GM21825 (cell line): ENCODE results near the gene BCL11B.
"Not testable (repeated sequence)": the region's sequence is repeated elsewhere in the genome, so short reads cannot be mapped to it uniquely, and the experiment has no call there.

Source experiments
- ATAC-seq: cut with Tn5 transposase; IDR thresholded peaks from one replicate; pipeline ENCODE4 v1.9.1; 2021; ENCODE audit warnings: mild to moderate bottlenecking, moderate library complexity; ENCODE audit not compliant: unreplicated experiment

Gene BCL11B

GRCh38 chr14:99242238-99242637, 29.8 kb downstream of the BCL11B start:
- no peak for ATAC-seq

GRCh38 chr14:99241325-99242010, 30.5 kb downstream of the BCL11B start:
- no peak for ATAC-seq

GRCh38 chr14:99240627-99241324, 31.2 kb downstream of the BCL11B start:
- ATAC-seq, result no peak

GRCh38 chr14:99239661-99240092, 32.3 kb downstream of the BCL11B start:
- no peak for ATAC-seq

GRCh38 chr14:99238216-99238615, 33.8 kb downstream of the BCL11B start:
- no peak for ATAC-seq

GRCh38 chr14:99237288-99237687, 34.7 kb downstream of the BCL11B start:
- no peak for ATAC-seq

GRCh38 chr14:99236386-99237138, 35.4 kb downstream of the BCL11B start:
- no peak for ATAC-seq

DNA sequence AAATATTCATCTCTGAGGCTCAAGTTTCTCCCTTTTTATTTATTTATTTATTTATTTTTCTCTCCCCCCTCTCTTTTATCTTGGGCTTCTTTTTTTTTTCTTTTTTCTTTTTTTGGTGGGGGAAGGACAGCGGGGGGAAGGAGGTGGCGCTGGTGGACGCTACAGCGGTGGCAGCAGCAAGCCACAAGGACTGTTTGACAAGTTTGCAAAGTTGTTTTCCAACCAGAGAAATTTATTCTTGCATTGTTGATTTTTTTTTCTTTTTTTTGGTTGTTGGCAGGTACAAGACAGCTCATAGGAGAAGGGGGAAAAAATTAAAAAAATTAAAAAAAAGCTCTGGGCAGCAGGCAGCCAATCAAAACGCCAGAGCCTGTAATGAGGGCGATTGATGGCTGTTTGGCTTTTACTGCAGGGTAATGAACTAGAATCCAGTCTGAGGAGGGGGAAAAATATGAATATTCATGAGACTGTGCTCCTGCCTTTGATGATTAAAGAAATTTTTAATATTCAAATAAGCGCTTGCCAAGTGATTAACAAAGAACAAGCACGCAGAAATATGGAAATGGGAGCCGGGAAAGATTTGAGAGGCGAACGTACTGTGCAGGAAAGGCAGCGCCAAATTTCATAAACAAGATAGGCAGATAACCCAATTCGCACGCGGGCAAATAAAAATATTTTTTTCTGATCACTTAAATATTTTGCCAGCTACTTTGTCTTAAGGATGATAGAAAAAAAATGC, 36.2 kb downstream of the BCL11B start:
- no peak for ATAC-seq

DNA sequence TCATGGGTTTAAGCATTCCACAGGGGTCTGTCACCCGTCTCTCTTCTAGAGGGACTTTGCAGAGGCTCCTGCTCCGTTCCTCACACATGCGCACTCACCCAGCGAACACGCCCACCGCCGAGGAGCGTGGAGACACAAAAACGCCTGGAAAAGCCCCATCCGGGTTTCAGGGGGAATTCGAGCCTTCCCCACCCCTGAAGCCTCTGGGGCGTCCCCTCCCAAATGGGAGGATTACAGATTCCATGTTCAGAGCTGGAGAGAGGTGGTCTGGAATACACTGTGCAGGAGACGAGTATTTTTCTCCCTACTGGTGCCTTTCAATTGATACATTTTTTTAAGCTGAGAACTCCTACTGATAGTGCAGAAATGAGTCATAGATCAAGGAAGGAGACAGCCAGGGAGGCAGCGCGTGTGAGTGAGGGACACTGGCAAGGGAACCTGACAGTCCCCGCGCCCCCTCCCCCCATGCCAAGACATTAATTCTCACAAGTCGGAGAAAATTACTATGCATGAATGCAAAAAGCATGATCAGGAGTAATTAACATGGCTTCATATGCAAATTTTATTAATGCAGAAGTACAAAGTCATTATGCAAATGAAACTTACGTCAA, 36.9 kb downstream of the BCL11B start:
- no peak for ATAC-seq

GRCh38 chr14:99234355-99234754, 37.6 kb downstream of the BCL11B start:
- ATAC-seq, result no peak

DNA sequence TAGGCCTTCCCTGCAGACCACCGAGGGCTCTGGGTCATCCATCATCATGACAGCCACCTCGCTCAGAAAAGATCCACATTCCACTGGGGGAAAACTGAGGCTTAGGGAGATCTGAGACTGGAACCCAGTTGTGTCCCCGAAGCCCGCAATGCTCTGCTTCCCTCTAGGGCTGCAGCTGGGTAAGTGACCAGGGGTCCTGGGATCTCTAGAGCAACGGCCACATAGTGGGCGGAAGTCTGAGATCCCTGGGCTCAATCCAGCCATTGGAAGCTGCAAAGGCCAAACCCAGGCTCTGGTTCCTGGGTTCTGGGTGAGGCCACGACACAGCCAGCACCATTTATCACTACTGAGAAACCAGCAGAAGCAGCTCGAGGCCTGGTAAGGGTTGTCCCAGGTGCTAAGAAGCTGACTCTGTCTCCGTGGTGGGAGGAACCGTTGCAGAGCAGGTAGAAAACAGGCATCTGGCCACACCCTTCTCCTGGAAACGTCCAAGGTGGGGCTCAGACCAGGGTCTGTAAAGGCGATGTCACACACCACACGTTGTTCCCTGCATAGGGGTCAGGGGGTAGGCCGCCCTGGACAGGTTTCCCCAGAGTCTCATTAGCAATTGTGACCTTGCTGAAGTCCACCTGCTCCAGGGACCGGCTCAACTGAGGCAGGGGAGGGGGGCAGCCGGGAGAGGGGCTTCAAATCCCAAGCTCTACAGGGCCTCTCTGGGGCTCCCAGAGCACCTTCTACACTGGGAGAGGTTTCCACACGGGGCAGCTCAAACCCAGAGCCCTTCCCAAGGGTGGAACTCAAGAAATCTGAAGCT, 38.6 kb downstream of the BCL11B start:
- ATAC-seq, result no peak

DNA sequence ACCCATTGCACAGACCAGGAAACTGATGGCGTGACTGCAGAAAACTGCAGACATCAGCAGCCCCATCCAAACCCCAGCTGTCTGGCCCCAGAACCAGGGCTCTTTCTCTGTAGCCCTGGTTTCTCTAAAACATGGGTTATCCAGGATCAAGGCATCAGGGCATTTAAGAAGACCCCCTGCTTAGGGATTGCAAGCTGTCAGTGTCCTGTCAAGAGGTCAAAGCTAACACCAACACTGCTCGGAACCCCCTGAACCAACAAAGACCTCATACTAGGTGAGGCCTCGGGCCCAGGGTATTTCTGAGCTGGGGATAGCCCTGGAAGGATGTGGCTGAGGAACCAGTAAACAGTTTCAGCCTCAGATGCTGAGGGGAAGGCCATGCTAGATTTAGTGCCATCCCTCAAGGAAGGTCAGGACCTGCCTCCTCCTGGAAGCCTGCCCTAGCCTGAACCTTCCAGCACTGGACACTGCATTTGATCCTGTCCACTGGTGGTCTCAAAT, 39.2 kb downstream of the BCL11B start:
- no peak for ATAC-seq

DNA sequence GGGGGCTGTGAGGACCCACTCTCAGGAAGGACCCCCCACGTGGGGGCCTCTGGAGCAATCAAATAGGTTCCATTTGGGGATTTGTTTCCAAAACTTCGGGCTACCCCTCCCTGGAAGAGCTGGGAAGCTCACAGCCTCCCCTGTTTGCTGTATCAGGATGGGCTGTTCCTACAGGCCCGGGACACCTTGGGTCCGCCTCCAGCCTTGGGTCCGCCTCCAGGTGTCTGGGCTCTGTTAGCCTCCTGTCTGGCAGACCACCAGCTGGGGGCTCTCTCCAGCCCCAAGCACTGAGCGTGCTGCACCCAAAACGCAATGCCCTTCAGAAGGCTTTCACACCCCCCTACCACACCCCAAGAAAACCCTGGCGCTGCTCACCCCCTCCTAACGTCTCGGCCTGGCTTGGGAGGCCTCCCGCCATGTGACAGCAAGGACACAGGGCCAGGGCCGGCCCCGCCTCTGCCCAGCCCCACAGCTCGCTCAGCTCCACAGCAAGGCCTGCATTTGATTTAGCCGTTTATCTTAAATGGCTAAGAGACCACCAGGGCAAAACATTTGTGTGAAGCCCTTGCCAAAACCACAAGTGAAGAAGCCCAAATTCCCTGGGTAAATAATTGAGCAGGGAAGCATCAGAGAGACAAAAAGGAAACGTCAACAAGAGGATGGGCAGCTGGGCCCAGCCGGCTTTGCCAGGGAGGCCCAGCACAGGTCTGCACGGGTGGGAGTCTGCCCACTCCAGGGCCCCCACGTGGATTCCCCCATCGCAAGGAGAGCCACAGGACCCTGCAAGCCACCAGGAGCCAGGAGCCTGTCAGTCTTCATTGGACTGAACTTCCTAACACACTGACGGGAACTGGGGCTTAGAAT, 39.9 kb downstream of the BCL11B start:
- no peak for ATAC-seq

DNA sequence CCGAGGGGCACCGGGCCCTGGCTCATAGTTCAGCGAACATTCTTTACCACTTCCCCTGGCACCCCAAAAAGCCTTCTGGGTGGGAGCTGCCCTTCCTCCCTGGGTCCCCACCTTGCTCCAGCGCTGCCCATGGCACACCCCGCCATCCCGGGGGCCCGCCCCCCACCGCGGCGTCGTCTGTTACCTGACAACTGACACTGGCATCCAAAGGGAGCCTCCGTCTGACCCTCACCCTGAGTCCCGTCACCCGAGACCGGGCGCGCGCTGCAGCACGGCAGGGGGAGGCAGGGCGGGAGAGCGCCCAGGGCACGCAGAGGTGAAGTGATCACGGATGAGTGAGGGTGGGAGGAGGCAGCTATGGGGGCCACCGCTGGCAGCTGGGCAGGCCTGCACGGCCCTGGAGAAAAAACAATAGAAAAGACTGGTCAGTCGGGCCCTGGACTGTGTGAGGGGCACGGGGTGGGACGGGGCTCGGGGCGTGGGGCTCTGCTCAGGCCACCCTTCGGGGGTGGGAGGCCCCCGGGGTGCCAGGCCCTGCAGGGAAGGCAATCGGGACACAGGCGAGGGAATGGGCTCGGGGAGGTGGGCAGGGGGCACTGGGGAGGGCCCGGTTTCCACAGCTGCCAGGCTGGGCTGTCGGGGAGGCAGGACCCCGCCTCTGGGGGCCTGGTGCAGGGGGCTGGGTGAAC, 40.7 kb downstream of the BCL11B start:
- no peak for ATAC-seq

GRCh38 chr14:99230208-99231151, 41.5 kb downstream of the BCL11B start:
- ATAC-seq, result no peak

- no peak for ATAC-seq
Observed at GRCh38 chr14:99229654-99230207, 42.3 kb downstream of the BCL11B start.

DNA sequence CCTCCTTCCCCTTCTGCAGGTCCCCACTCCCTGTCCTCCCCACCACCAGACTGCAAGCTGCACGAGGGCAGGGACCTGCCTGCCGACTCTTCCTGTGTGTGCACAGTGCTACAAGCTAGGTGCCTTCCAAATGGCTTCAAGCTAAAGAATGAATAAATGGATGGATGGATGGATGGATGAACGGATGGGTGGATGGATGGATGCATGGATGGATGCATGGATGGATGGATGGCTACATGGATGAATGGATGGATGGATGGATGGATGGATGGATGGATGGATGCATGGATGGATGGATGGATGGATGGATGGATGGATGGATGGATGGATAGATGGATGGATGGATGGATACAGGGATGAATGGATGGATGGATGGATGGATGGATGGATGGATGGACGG, 43.2 kb downstream of the BCL11B start:
- ATAC-seq, result not testable (repeated sequence)
